HG02763 (cell line): ENCODE data around the gene WDR55.
"Not testable (repeated sequence)": the region's sequence is repeated elsewhere in the genome, so short reads cannot be mapped to it uniquely, and the experiment has no call there.

Experiments
- ATAC-seq: cut with Tn5 transposase; IDR thresholded peaks from one replicate; pipeline ENCODE4 v1.9.1; 2021; ENCODE audit warnings: mild to moderate bottlenecking, moderate library complexity; ENCODE audit not compliant: unreplicated experiment

WDR55 gene

GRCh38 chr5:140642718-140643117 lies 22.0 kb upstream of the WDR55 start:
- ATAC-seq = no peak

DNA sequence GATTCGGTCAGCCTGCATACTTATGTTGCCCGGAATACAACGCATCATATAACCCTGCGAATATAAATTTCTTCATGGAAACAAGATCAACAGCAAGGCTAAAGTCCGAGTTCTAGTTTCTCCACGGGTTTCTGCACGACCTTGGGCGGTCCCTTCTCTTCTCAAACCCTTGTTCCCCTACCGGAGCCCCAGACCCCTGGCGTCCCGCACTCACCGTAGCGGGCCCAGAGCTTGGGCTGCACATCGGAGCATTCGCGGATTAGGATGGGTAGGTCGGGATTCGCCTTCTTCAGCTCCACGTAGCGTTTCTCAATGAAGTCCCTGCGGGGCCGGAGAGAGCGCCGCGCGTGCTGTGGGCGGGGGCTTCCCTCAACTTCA lies 17.7 kb upstream of the WDR55 start:
- no peak for ATAC-seq

GRCh38 chr5:140658870-140659269 lies 5.8 kb upstream of the WDR55 start:
- no peak for ATAC-seq

DNA sequence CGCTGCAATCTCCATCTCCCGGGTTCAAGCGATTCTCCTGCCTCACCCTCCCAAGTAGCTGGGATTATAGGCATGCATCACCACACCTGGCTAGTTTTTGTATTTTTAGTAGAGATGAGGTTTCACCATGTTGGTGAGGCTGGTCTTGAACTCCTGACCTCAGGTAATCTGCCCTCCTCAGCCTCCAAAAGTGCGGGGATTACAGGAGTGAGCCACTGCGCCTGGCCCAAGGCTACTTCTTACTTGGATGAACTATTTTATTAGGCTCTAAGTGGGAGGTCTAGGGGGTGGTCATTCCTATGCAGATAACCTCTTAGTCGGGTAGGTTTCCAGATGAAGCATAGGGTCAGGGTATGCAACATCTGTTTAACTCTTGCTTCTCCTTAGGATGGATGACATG lies 4.3 kb upstream of the WDR55 start:
- ATAC-seq = not testable (repeated sequence)

DNA sequence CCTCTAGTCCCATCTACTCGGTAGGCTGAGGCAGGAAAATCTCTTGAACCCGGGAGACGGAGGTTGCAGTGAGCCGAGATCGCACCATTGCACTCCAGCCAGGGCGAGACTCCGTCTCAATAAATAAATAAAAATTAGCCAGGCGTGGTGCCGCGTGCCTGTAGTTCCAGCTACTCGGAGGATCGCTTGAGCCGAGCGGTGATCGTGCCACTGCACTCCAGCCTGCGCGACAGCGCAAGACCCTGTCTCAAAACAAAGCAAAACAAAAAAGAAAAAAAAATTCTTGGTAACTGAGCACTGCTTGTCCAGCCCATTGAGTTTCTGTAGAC lies 710 bp upstream of the WDR55 start:
- no peak for ATAC-seq

DNA sequence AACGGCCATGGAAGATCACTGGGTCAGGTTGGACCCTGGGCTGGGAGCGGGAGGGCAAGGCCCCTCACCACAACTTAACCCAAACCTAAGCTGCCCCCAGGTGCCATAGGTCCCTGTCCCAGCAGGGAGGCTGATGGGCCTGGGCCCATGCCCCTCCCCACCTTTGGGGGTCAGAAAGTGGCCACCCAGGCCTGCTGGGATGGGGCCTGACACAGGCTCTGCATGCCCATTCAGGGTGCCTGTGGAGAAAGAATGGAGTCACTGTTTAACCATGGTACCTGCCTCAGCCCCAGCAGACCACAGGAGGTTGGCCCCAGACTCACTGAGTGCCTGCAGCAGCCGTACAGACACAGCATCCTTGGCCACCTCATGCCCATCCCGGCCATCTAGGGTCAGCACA lies 6.3 kb downstream of the WDR55 start:
- ATAC-seq = not testable (repeated sequence)

GRCh38 chr5:140671472-140672125 lies 6.9 kb downstream of the WDR55 start:
- ATAC-seq = no peak

DNA sequence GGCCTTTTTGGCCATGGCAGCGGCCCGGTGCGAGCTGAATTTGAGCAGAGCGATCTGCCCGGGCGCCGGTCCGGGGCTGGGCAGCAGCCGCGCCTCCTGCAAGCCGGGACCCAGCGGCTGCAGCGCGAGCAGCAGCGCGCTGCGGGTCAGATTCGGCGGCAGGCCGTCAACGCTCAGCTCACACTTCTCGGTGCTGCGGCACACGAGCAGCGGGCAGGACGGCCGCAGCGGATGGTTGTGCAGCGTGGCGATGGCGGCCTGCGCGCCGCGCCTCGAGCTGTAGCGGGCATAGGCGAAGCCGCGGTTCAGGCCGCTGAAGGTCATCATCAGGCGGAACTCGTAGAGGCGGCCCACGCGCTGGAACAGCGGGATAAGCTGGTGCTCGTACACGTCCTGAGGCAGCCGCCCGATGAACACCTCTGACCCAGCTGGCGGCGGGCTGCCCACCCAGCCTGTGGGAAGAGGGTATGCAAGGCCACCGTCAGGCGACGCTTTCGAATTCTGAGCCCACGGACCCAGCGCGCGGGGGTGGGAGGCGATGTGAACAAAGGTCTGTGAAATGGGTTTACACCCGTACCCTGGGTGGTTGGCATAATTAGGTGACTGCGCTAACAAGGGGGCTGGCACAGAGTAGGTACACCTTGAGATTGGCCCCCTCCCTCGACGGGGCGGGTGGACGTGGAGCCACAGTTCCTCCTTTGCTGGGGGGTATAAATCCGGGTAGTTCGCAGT lies 7.9 kb downstream of the WDR55 start:
- no peak for ATAC-seq

DNA sequence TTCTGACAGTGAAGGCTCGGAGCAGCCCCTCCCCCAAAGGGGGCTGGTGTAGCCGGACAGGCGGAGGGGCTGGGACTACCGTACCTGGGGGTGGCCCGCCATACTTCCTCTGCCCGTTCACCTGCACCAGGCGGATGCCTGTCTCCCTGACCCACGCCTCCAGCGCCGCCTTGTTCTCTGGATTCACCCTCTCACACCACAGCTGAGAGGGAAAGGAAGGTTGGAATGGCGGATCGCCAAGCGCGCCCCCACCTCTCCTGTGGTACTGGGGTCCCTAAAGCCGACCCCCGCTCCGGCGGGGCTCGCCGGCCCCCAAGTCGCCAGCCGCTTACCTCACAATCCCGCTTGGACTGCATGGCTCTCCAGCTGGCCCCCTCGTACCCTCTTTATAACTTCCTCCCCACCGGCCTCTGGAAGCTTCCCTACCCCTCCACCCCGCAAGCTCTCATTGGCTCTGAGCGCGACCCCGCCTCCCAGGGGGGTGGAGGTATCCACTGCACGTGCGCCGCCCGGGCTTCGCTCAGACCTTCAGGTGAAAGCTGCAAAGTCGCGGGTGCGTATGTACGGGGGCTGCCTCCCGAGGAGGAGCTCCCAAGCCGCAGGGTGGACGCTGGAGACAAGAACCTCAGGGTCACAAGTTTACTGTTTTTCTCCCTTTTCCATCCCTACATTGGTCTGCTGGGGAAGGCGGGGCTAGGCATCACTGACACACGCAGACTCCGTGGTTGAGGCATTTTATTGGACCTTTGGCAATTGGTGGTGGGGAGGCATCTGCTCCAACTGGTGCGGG lies 8.7 kb downstream of the WDR55 start, which contains the start of gene DND1:
DND1 (minus strand) TSS at position 390 of the 790 bp plus-strand sequence; CDS start at position 356, 34 bp downstream.
- no peak for ATAC-seq

DNA sequence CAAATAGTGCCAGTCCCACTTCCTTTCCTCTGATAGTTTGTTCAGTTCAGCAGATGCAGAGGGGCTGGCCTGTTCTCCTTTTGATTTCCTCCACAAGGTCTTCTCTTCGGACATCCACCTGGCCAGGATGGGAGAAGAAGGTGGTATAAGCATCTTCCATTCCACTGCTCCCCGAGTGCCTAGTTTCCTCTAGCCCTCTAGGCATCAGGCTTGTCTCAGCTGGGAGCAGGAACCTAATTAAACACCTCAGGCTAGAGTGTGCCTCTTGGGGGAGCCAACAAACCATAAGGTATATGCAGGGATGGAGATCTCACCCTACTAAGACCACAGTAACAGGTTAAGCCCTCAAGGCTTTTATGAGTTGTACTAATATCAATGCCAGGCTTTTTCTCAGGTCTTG lies 9.5 kb downstream of the WDR55 start:
- no peak for ATAC-seq

DNA sequence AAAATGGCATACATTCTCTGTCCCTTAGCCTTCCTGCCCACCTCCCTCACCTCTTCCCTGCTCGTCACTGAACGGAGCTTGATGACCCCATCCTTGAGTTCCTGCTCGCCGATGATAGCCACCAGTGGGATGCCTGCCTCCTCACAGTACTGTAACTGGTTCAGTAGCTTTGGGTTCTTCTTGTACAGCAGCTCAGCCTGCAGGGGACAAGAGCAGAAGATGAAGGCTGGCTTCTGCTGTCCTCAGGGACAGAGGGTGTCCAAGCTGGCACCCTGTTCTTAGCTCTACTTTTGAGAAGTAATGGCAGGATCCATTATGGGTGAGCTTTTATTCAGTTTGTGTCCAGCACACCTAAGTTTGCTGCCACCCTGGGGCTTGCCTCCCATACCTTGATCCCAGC lies 9.9 kb downstream of the WDR55 start:
- no peak for ATAC-seq

GRCh38 chr5:140677947-140678346 lies 13.2 kb downstream of the WDR55 start:
- ATAC-seq = no peak

- no peak for ATAC-seq
These were observed 14.3 kb downstream of the WDR55 start for GRCh38 chr5:140678993-140679392.

GRCh38 chr5:140690376-140690932 lies 25.8 kb downstream of the WDR55 start:
- no peak for ATAC-seq

DNA sequence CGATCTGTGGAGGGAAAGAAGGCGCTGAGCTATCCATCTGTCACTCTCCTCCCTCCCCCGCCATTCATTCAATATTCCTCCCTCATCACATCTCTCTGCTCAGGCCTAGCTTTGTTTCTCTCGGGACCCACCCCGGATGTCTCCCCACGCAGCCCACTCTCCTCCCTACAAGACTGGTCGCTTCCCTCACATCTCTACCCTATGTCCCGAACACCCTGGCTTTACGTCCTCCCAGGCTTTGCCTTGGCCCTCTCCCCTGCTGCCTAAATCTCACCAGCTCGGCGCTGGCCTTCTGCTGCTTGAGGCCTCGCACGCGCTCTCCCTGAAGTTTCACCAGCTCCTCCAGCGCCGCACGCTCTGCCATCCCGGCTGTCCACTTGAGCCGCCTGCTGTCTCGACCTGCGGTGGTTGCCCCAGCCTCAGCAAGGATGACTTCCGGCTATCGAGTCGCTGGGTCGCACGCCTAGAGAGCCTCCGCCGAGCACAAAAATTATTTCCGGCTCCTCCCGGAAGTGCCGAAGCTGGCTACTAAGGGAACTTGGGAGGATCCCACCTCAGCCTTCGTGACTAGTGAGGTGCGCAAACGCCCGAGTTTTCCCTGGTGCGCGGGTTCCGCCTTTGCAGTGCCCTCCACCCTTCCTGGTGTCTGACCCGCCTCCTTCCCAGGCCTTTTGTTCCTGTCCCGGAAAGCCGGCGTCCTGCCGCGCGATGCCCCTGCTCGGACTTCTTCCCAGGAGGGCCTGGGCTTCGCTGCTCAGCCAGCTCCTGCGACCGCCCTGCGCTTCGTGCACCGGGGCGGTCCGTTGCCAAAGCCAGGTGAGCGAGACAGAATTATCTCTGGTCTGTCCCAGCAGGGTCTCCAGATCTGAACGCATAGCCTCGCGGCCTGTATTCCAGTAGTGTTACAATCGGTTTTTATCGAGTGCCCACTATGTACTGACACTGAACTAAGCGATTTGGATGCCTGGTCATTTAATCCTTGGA lies 26.5 kb downstream of the WDR55 start, which contains the start of the genes HARS1 and HARS2:
HARS1 (minus strand) TSS at position 430 of the 984 bp plus-strand sequence; CDS start at position 364, 66 bp downstream.
HARS2 (plus strand) TSS at position 515 of the 984 bp plus-strand sequence; CDS start at position 709, 194 bp downstream.
- ATAC-seq = peak; percentile 96

DNA sequence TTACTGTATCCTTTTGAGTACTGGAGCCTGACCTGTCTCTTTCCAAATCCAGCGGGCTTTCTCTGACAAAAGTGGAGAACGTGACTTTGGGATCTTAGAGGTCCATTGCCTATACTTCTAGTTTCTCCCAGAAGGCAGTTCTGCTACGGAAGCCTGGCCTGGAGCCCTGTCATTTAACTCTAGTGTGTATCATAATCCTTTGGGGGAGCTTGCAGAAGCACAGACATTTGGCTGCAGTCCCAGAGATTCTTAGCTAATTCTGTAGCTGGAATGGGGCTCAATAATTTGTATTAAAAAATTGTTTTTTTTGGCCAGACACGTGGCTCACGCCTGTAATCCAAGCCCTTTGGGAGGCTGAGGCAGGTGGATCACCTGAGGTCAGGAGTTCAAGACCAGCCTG lies 29.6 kb downstream of the WDR55 start:
- ATAC-seq = no peak

GRCh38 chr5:140696891-140697492 lies 32.3 kb downstream of the WDR55 start:
- no peak for ATAC-seq

DNA sequence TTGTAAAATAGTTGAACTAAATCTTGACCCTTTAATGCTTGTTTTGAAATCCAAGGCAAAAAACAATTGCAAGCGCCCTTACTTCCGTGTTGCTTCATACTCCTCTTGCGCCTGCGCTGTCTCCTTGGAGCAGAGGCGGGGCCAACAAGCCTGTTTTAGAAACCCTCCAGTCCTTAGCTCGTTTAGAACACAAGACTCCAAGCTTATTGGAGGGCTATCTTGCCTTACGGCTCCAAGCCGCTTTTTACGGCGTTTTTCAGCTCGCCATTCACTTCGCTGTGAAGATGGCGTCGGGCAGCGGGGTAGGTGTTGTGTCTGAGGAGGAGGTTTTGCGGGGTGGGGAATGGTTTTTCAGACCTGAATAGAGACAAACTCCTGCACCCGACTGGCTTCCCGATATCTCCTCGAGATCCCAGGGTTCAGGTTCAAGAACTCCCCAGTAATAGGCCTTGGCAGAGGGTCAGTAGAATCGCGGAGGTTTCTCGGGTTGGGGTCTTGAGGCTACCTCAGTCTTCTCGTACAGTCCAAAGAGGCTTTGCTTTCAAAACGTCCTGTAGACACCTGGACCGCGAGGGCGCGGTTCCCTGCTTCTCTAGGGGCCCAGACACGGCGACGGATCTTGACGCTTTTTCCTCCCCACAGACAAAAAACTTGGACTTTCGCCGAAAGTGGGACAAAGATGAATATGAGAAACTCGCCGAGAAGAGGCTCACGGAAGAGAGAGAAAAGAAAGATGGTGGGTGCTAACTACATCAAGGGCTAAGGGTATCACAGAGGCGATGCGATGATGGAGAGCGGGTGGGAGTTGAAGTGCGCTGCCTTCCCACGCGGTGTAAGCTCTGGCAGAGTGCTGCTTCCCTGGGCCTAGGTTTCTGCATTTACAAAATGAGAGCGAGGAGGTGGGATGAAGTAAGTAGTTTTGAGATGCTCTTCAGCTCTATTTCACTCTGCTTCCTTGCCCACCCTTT lies 35.8 kb downstream of the WDR55 start, which contains the start of gene ZMAT2:
ZMAT2 (plus strand) TSS at position 271 of the 968 bp plus-strand sequence; CDS start at position 285, 14 bp downstream.
- peak; percentile 97 for ATAC-seq
